Hepatocyte (in vitro differentiated cells): ENCODE results near the gene CIP2A. TPM values are rescaled to one million over a fixed set of nuclear protein-coding genes. Genes with fewer than 3 reads are reported as not detected.

Experiments
- DNase-seq: peaks from one replicate; pipeline ENCODE4 v3.0.0-alpha.2; 2016; ENCODE audit warnings: low spot score
- H2AFZ ChIP-seq: fragments of 200-600 bp; sonication (generic); 2 replicates; pipeline ENCODE4 v1.6.0; 2016; ENCODE audit warnings: antibody characterized with exemption, mild to moderate bottlenecking
- H3K27ac ChIP-seq: fragments of 200-600 bp; sonication (generic); 2 replicates; pipeline ENCODE4 v1.5.1; 2016; ENCODE audit warnings: mild to moderate bottlenecking
- H3K27me3 ChIP-seq: fragments of 200-600 bp; sonication (generic); 2 replicates; pipeline ENCODE4 v1.6.1; 2016
- H3K36me3 ChIP-seq: fragments of 200-600 bp; sonication (generic); replicated peaks from 2 replicates; pipeline ENCODE4 v1.5.1; 2016; ENCODE audit warnings: low read depth; ENCODE audit not compliant: insufficient read depth
- H3K4me1 ChIP-seq: fragments of 200-600 bp; sonication (generic); 2 replicates; pipeline ENCODE4 v1.5.1; 2016; ENCODE audit warnings: mild to moderate bottlenecking, moderate library complexity; ENCODE audit not compliant: insufficient read depth
- H3K4me2 ChIP-seq: fragments of 200-600 bp; sonication (generic); 2 replicates; pipeline ENCODE4 v1.6.0; 2016
- H3K4me3 ChIP-seq: fragments of 200-600 bp; sonication (generic); 2 replicates; pipeline ENCODE4 v1.5.1; 2016; ENCODE audit warnings: mild to moderate bottlenecking
- H3K79me2 ChIP-seq: fragments of 200-600 bp; sonication (generic); 2 replicates; pipeline ENCODE4 v1.6.0; 2017; ENCODE audit warnings: mild to moderate bottlenecking
- H3K9me2 ChIP-seq: fragments of 200-600 bp; sonication (generic); replicated peaks from 2 replicates; pipeline ENCODE4 v1.6.0; 2017; ENCODE audit warnings: mild to moderate bottlenecking; ENCODE audit not compliant: insufficient read depth
- H3K9me3 ChIP-seq: fragments of 200-600 bp; sonication (generic); 2 replicates; pipeline ENCODE4 v1.5.1; 2016; ENCODE audit warnings: low read depth, mild to moderate bottlenecking
- H4K20me1 ChIP-seq: fragments of 200-600 bp; sonication (generic); 2 replicates; pipeline ENCODE4 v1.6.0; 2016; ENCODE audit warnings: mild to moderate bottlenecking; ENCODE audit not compliant: insufficient read depth, poor library complexity, severe bottlenecking
- EZH2 ChIP-seq: fragments of 200-600 bp; sonication (generic); IDR thresholded peaks from 2 replicates; pipeline ENCODE4 v1.6.1; 2016; ENCODE audit warnings: antibody characterized with exemption, mild to moderate bottlenecking, borderline replicate concordance
- EZH2phosphoT487 ChIP-seq: fragments of 200-600 bp; sonication (generic); IDR thresholded peaks from one replicate; pipeline ENCODE4 v1.6.1; 2018; ENCODE audit warnings: antibody characterized with exemption, mild to moderate bottlenecking, low read depth, moderate library complexity; ENCODE audit not compliant: unreplicated experiment, severe bottlenecking
- WGBS: methylation state at CpG from one replicate; pipeline ENCODE4 v1.1.6; 2016; ENCODE audit warnings: low lambda C conversion rate; ENCODE audit errors: missing lambda C conversion rate; 5-methylcytosine and 5-hydroxymethylcytosine counted together
- polyA plus RNA-seq: library from polyadenylated mRNA; unstranded; fragments of >200 nt; fragmentation: Nextera tagmentation; extraction: Ambion mirVana; gene quantifications from 2 replicates; pipeline ENCODE4 v1.2.1, GENCODE V29; 2016
- total RNA-seq: library from RNA; depleted of rRNA; stranded (reverse); fragments of >200 nt; gene quantifications from 2 replicates; pipeline ENCODE4 v1.2.3, GENCODE V29; 2014
- TF ChIP-seq, protein P1 (sequence below): fragments of 200-600 bp; sonication (generic); IDR thresholded peaks from 2 replicates; pipeline ENCODE4 v1.5.1; 2016; ENCODE audit warnings: antibody characterized with exemption, mild to moderate bottlenecking; ENCODE audit not compliant: poor library complexity

CIP2A gene
- total and polyA plus RNA-seq, 2 experiments from 2014 or later = 3.7 to 9.8 TPM

DNA sequence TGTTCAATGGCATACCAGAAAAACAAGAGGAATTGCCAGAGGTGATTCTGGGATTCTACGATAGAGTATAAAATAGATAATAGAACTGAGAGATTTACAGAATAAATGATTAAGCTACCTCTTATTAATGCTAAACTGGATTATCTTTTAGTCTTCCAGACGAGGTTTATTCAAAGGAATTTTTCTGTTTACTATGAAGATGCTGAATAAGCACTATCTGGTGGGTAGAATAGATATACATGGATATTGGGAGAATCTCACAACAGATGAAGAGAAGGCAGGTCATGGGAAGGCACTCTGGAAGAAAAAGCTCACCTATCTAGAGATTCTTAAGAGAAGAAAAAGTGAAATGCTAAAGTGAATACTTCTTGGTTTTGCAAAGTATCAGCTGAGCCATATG is 11.2 kb downstream of the CIP2A start:
- H3K4me3 ChIP-seq = no peak overlapping the region
- H3K27ac ChIP-seq = no peak overlapping the region
- DNase-seq = no peak
- H3K9me2 ChIP-seq = no peaks in the 10 kb centered on the region
- H4K20me1 ChIP-seq = no peaks in the 10 kb centered on the region
- 96% methylated on average over 2 of the region's 2 CpGs for WGBS
- no peaks in the 10 kb centered on the region for H3K4me1 ChIP-seq
- H3K36me3 ChIP-seq = no peaks in the 10 kb centered on the region
- H2AFZ ChIP-seq = no peak overlapping the region
- no peaks in the 10 kb centered on the region for H3K27me3 ChIP-seq
- peaks cover 4% of the 10 kb centered on the region for H3K9me3 ChIP-seq
- no peaks in the 10 kb centered on the region for H3K79me2 ChIP-seq
- TF ChIP-seq, protein P1, sequence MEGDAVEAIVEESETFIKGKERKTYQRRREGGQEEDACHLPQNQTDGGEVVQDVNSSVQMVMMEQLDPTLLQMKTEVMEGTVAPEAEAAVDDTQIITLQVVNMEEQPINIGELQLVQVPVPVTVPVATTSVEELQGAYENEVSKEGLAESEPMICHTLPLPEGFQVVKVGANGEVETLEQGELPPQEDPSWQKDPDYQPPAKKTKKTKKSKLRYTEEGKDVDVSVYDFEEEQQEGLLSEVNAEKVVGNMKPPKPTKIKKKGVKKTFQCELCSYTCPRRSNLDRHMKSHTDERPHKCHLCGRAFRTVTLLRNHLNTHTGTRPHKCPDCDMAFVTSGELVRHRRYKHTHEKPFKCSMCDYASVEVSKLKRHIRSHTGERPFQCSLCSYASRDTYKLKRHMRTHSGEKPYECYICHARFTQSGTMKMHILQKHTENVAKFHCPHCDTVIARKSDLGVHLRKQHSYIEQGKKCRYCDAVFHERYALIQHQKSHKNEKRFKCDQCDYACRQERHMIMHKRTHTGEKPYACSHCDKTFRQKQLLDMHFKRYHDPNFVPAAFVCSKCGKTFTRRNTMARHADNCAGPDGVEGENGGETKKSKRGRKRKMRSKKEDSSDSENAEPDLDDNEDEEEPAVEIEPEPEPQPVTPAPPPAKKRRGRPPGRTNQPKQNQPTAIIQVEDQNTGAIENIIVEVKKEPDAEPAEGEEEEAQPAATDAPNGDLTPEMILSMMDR = no peak
- no peak for TF ChIP-seq EZH2phosphoT487
- TF ChIP-seq EZH2 = no peak
- no peak overlapping the region for H3K4me2 ChIP-seq

DNA sequence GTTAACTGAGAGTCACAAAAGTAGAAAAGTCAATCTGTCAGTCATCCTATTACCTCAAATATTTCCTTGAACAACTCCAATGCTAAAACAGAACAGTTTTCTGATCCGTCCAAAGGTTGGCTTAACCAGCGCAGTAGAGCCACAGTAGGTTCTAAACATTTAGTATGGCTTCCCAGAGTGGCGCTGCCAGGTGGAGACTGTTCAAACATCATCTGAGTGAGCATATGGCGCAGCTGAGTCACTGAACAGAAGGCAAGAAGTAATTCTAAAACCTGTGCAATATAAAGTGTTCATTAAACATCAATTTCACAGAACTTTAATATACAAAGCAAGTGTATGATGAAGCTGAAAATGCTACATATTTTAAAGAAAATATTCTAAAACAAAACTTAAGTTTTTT is 19.9 kb downstream of the CIP2A start:
- no peaks in the 10 kb centered on the region for H3K27me3 ChIP-seq
- DNase-seq = no peak
- H3K4me2 ChIP-seq = no peak overlapping the region
- no peaks in the 10 kb centered on the region for H3K9me2 ChIP-seq
- H3K79me2 ChIP-seq = no peaks in the 10 kb centered on the region
- no peaks in the 10 kb centered on the region for H3K36me3 ChIP-seq
- over 99% methylated on average over 4 of the region's 4 CpGs for WGBS
- no peak overlapping the region for H3K27ac ChIP-seq
- H3K9me3 ChIP-seq = peaks cover 4% of the 10 kb centered on the region
- no peaks in the 10 kb centered on the region for H3K4me1 ChIP-seq
- no peak overlapping the region for H3K4me3 ChIP-seq
- H4K20me1 ChIP-seq = no peaks in the 10 kb centered on the region
- H2AFZ ChIP-seq = no peak overlapping the region
- TF ChIP-seq EZH2 (no peak), EZH2phosphoT487 (no peak)

DNA sequence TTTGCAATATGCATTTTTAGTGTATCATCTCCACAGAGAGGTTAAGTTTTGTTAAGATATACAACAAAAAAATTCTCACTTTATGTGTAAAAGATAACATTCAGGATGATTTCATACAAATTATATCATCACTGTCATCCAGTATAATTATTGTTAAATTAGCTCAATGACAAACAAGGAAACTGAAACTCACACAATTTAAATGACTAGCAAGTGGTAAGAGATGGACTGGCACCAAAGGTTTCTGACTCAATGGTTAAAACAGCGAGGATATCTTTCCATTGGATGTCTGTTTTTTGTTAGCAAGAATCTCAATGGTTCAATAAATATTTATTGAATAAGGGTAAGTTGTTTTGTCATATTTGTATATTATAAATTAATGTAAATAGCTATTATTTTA is 22.6 kb downstream of the CIP2A start:
- TF ChIP-seq, protein P1 = no peak
- TF ChIP-seq EZH2phosphoT487 (no peak), EZH2 (no peak)
- Histone ChIP-seq H3K4me3 (no peak overlapping the region), H3K27me3 (no peaks in the 10 kb centered on the region), H3K36me3 (no peaks in the 10 kb centered on the region), H3K4me2 (no peak overlapping the region), H3K9me2 (no peaks in the 10 kb centered on the region), H3K9me3 (no peaks in the 10 kb centered on the region), H3K4me1 (no peaks in the 10 kb centered on the region), H3K79me2 (no peaks in the 10 kb centered on the region), H2AFZ (no peak overlapping the region), H4K20me1 (no peaks in the 10 kb centered on the region), H3K27ac (no peak overlapping the region)
- 100% methylated on average over 1 of the region's 1 CpG for WGBS
- DNase-seq = no peak

DNA sequence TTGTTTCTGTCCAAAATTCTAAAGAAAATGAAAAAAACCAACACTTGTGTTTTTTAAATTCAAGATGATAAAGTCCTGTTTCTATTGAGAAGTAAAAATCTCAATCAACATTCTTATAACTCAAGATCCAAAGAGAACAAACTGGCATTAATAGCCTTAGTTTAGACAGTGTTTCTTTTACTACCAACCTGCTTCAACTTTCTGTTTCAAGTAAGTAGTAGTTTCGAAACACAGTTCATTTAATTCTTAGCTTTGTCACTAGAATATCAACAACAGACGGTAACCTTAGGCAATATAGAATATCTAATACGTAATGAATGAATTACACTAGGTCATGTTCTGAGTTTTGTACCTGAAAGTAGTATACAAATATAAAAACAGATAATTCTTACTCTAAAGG is 23.7 kb downstream of the CIP2A start:
- no peaks in the 10 kb centered on the region for H3K79me2 ChIP-seq
- H2AFZ ChIP-seq = no peak overlapping the region
- TF ChIP-seq, protein P1 = no peak
- TF ChIP-seq EZH2phosphoT487 = no peak
- H3K27me3 ChIP-seq = no peaks in the 10 kb centered on the region
- no peak overlapping the region for H3K4me2 ChIP-seq
- no peak overlapping the region for H3K27ac ChIP-seq
- no peaks in the 10 kb centered on the region for H3K4me1 ChIP-seq
- no peaks in the 10 kb centered on the region for H3K9me2 ChIP-seq
- WGBS = 95% methylated on average over 3 of the region's 3 CpGs
- H3K36me3 ChIP-seq = no peaks in the 10 kb centered on the region
- H3K4me3 ChIP-seq = no peak overlapping the region
- H3K9me3 ChIP-seq = no peaks in the 10 kb centered on the region
- no peak for DNase-seq
- no peaks in the 10 kb centered on the region for H4K20me1 ChIP-seq
